Measurements from ENCODE around the gene HOXC5. TPM values are rescaled to one million over a fixed set of nuclear protein-coding genes. Genes with fewer than 3 reads are reported as not detected.
A peak's percentile ranks its signal among the peaks of the same experiment; 100 is the strongest.

The HOXC5 gene
- total RNA-seq, 4 donors from 2014 or later = 0.58 to 2.2 (median 0.97) TPM; not detected in 1

DNA sequence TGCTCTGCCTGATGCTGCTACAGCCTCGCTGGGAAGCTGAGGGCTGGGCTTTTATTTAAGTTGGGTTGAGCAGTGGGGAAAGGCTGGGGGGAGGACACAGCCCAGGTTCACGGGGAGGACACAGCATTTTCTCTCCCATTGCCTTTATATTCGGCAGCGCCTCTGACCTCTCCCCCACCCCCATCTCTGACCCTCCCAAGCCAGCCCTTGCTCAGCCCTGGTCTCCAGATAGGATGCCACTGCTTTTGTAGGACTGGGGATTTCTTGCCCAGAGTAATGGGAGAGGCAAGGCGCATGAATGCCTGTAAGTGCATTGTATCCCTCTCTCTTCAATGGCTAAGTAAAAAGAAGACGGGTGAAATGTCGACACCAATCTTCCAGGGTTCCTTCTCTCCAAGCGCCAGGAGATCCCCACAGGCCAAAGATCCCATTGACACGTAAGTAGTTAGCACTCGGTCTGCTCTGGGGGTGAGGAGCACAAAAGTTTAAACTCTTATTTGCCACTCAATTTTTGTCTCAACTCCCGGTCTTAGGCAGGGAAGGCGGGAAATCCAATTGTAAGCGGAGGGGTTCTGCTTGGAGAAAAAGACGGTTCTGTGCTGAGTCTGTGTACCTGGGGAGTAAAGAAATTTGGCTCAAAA, 25.4 kb downstream of the HOXC5 start:
- no peak overlapping the region for H3K4me3 ChIP-seq (ENCODE audit: low read depth, poor library complexity, severe bottlenecking)
- DNase-seq (ENCODE audit: low spot score in 2 of 2) = peak in 1 of 2 donors; percentile 79
- 87 to 89% methylated on average over 14 of the region's 14 CpGs for WGBS, 2 donors
- TF ChIP-seq CTCF (IDR thresholded peaks at IDR 0.05) = no peak
- TF ChIP-seq POLR2A (IDR thresholded peaks at IDR 0.05) = no peak
- intact Hi-C loops (cut with DNase I; ENCODE audit: low total_unique reads) = no loop called here

DNA sequence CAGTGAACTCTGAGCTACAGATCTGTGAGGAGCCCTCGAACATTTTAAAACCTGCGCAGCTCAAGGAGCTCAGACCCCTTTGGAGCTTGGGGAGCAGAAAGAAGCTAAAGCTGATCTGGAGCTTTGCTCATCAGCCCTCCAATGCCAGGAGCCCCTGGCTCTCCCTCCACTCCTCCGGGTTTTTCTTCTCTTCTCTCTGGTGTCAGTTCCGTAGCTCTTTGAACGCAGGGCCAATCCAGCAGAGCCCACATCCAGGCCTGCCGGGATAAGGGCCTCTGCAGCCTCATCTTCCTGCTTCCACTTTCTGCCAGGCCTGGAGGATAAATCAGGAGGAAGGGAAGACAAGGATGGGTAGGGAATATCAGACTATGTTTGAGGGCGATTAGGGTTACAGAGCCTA, 26.8 kb downstream of the HOXC5 start:
- TF ChIP-seq POLR2A (IDR thresholded peaks at IDR 0.05) (no peak), CTCF (IDR thresholded peaks at IDR 0.05) (no peak)
- WGBS, 2 donors = 55 to 61% methylated on average over 7 of the region's 7 CpGs
- no peak for DNase-seq (ENCODE audit: low spot score in 2 of 2)
- intact Hi-C loops (cut with DNase I; ENCODE audit: low total_unique reads) = no loop called here
- H3K4me3 ChIP-seq (ENCODE audit: low read depth, poor library complexity, severe bottlenecking) = no peak overlapping the region

GRCh38 chr12:54060174-54060974, 27.5 kb downstream of the HOXC5 start:
- peak in 1 of 2 donors; percentile 54 for DNase-seq (ENCODE audit: low spot score in 2 of 2)

DNA sequence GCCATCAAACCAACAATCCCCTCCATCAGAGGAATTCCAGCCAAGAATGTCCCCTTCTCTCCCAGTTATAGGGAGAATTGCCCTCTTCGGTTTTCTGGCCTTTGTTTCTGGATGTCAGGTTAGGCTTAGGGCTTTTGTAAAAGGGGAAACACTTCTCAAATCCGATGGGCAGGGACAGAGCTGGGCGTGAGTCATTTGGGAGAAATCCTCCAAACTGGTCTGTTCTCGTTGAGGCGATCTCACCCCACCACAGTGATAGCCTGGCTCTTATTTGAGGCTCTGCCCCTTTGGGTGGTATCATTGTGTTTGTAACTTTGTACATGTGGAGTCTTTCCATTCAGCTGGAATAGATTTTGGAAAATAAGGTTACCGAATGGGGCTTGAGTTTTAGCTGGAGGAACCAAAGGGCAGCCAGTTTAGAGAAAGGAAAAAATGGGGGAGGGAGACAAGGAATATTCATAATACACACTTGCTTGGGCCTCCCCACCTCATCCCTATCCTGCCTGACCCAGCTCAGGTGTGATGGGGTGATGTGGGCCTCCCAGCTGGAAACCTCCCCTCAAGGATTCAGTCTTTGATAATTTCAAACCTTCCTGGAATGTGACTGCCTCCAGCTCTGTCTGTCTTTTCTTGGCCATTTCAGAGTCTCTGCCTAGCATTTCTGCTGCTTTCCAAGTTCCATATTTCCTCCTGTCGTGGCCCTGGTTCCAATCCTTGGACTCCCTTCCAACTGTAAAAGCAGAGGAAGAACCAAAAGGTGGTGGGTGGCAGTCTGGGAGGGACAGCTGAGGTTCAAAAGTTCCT, 28.3 kb downstream of the HOXC5 start:
- TF ChIP-seq CTCF (IDR thresholded peaks at IDR 0.05) = no peak
- no peak for TF ChIP-seq POLR2A (IDR thresholded peaks at IDR 0.05)
- no peak for DNase-seq (ENCODE audit: low spot score in 2 of 2)
- WGBS, 2 donors = 48 to 60% methylated on average over 7 of the region's 7 CpGs

More at GRCh38 chr12:54060174-54060974, 27.5 kb downstream of the HOXC5 start:
- 76 to 81% methylated on average over 38 of the region's 38 CpGs for WGBS, 2 donors
- TF ChIP-seq CTCF (IDR thresholded peaks at IDR 0.05) (no peak), POLR2A (IDR thresholded peaks at IDR 0.05) (no peak)
- intact Hi-C loops (cut with DNase I; ENCODE audit: low total_unique reads) = no loop called here
- H3K4me3 ChIP-seq (ENCODE audit: low read depth, poor library complexity, severe bottlenecking) = no peak overlapping the region

GRCh38 chr12:54065677-54066076, 32.8 kb downstream of the HOXC5 start:
- no peak for TF ChIP-seq CTCF (IDR thresholded peaks at IDR 0.05)
- no peak for TF ChIP-seq POLR2A (IDR thresholded peaks at IDR 0.05)
- intact Hi-C loops (cut with DNase I; ENCODE audit: low total_unique reads) = no loop called here
- H3K4me3 ChIP-seq (ENCODE audit: low read depth, poor library complexity, severe bottlenecking) = no peak overlapping the region
- DNase-seq (ENCODE audit: low spot score in 2 of 2) = no peak

More for the DNA sequence above, 28.3 kb downstream of the HOXC5 start:
- no peak overlapping the region for H3K4me3 ChIP-seq (ENCODE audit: low read depth, poor library complexity, severe bottlenecking)
- intact Hi-C loops (cut with DNase I; ENCODE audit: low total_unique reads) = no loop called here

All from lower leg skin (tissue), 4 donors.